GM12875 (cell line): ENCODE data around the gene HCN3.

ENCODE experiments used
- H3K4me3 ChIP-seq: one replicate; pipeline ENCODE4 v1.5.1; 2011; ENCODE audit warnings: low read depth, low read length, control low read depth
- CTCF ChIP-seq: IDR thresholded peaks from 2 replicates; pipeline ENCODE4 v1.5.1; 2011; ENCODE audit warnings: low read depth, mild to moderate bottlenecking, control low read depth, inconsistent platforms, low read length, moderate library complexity, borderline replicate concordance; ENCODE audit not compliant: insufficient read depth

The HCN3 gene

GRCh38 chr1:155319536-155319935 lies 42.3 kb downstream of the HCN3 start:
- TF ChIP-seq CTCF: no peak
- no peak overlapping the region for H3K4me3 ChIP-seq

- TF ChIP-seq CTCF: no peak
- H3K4me3 ChIP-seq: no peak overlapping the region
Observed at GRCh38 chr1:155320252-155320651, 43.0 kb downstream of the HCN3 start.

GRCh38 chr1:155320661-155321617 lies 43.7 kb downstream of the HCN3 start, which contains the start of gene RUSC1:
Gene RUSC1, plus strand, starts transcription at chr1:155320894. Its CDS starts 880 bp downstream, at chr1:155321774.
- no peak for TF ChIP-seq CTCF
- no peak within 1 kb of the TSS for H3K4me3 ChIP-seq

- H3K4me3 ChIP-seq: no peak overlapping the region
- TF ChIP-seq CTCF: no peak
Observed at GRCh38 chr1:155321639-155322503, 44.6 kb downstream of the HCN3 start.

- peak overlapping the region; percentile 30 for H3K4me3 ChIP-seq
- no peak for TF ChIP-seq CTCF
Observed at GRCh38 chr1:155322571-155322952, 45.3 kb downstream of the HCN3 start.

GRCh38 chr1:155322953-155323728 lies 45.9 kb downstream of the HCN3 start:
- peak overlapping the region; percentile 63 for H3K4me3 ChIP-seq
- peak; percentile 96 for TF ChIP-seq CTCF
